CD4-positive, alpha-beta T cell treated with Interleukin-12 subunit alpha and Interleukin-12 subunit beta, for 1 hour (primary cell): ENCODE measurements around the gene ABCC4.

Experiments
- DNase-seq: peaks from one replicate; pipeline ENCODE4 v3.0.0-alpha.2; 2020

Gene ABCC4

GRCh38 chr13:95099541-95099940 lies 201.7 kb downstream of the ABCC4 start:
- DNase-seq, result no peak

DNA sequence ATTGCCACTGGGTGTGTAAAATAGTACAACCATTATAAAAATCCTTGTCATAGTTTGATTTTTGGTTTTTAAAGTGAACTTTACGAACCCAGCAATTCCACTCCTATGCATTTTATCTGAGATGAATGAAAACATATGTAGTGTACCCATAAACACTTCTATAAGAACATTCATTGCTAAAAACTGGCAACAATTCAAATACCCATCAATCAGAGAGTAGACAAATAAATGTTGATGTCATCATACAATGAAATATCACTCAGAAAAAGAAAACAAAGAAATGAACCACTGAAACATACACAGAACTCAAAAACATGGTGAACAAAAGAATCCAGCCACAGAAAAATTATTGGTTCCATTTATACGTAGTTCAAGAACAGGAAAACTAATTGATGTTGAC lies 202.3 kb downstream of the ABCC4 start:
- no peak for DNase-seq

GRCh38 chr13:95091755-95092154 lies 209.5 kb downstream of the ABCC4 start:
- DNase-seq, result no peak

DNA sequence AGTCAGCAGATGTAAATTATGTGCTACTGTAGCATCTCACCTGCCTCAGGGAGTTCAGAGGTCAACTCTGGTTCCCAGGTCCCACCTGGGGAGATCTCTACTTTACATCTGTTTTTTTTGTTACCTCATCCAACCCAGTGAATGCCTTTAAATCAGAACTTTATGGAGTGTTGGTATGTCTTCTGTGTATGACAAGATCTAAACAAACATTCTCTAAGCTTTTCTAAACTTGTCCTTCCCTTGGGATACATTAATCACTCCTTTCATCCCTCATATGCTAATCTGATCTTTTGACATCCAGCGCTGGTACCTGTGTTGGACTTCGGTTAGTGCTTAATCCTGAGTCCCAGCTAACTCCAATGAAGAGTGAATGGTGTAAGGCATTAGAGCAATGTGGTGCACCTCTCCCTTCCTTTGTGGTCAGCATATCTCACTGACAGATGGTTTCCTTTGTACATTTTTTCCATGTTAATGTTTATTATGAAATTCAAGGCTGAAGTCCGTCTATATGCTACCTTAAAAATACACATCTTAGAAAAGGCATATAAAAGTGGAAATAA lies 213.4 kb downstream of the ABCC4 start:
- no peak for DNase-seq

DNA sequence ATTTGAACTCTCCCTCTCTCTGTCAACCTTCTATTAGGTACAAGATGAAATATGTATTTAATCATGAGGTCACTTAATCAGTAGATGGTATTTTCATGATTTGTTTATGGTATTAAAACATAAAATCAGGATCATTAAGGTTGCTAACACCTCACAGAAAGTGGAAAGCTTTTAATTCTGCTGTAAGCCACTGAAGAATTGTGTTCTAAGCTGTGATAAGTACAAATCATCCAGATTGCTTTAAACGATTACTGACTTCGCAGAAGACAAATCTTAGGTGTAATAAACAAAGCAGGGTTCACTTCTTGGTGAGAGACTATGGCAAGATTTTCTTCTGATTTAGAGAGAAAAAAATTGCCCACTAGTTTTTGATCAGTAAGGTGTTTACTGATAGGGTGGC lies 214.5 kb downstream of the ABCC4 start:
- DNase-seq, result no peak

GRCh38 chr13:95083758-95084157 lies 217.5 kb downstream of the ABCC4 start:
- DNase-seq, result no peak

DNA sequence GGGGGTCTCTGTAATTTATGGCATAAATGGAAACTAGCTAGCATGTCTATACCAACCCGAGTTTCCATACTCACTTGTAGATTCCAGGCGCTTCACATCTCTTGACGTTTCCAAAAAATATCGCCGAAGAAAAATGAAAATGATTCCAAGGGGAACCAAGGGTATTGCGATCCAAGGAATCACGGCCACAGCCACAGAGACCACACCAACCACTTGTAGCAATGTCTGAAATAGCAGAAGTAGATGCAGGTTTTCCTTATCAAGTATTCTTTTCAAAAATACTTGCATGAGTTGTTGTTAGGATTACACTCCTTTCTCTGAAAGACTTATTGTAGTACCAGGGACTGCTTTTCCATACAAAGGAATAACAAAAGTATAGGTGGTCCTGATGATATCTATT lies 218.2 kb downstream of the ABCC4 start:
- no peak for DNase-seq

DNA sequence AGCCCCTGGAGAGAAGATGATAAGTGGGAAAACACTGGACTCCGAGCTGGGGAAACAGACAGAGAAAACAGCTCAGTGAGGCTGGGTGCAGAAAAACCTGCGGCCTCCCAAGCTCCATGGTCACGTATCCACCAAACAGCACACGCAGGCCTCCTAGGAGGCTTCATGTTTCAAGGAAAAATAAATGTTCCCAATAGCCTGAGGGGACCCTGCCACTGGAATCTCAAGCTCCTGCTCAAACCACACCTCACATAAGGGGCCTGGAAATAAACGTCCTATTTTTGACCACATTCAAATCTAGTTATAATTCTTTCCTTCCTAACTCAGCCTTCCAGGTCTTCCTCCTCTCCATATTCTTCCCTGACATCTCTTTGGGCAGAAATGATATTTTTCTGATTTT lies 225.7 kb downstream of the ABCC4 start:
- DNase-seq, result no peak

- DNase-seq, result no peak
Measured at GRCh38 chr13:95074820-95075219, 226.4 kb downstream of the ABCC4 start.

GRCh38 chr13:95073747-95074311 lies 227.4 kb downstream of the ABCC4 start:
- no peak for DNase-seq

DNA sequence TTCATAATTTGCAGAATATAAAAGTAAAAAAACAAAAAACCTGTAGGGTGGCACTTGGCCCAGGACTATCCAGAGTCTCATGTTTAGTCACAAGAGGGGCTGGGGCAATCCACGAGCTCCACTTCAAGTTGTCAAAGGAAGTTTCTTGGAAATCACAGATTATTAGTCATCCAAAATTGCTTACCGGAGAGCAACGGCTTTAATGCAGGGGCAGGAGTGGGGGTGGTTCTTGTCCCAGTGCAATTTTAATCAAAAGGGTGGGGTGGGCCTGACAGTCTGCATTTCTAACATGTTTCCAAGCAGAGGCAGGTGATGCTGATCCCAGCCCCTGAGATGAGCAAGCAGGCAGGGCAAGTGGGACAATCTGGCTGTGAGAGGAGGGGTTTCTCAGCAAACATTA lies 233.9 kb downstream of the ABCC4 start:
- DNase-seq, result no peak

GRCh38 chr13:95060014-95060519 lies 241.2 kb downstream of the ABCC4 start:
- no peak for DNase-seq

DNA sequence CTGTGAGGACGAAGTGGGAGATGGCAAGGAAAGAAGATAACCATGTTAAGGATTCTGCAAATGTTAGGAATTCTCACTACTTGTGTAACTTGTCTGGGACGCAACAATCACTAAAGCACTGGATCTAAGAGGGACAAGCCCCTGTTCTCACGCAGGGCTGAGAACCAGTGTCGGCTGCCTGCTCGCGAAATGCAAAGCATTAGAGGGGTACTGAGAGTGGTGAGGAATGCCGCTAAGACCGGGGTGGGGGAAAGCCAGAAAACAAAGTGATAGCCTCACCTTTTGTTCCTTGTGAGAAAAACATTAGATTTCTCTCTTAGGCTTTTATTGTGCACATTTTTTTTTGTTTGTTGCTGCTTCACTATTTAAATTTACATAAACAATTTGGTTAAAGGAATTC lies 241.9 kb downstream of the ABCC4 start:
- DNase-seq, result no peak

GRCh38 chr13:95058680-95059079 lies 242.6 kb downstream of the ABCC4 start:
- no peak for DNase-seq

DNA sequence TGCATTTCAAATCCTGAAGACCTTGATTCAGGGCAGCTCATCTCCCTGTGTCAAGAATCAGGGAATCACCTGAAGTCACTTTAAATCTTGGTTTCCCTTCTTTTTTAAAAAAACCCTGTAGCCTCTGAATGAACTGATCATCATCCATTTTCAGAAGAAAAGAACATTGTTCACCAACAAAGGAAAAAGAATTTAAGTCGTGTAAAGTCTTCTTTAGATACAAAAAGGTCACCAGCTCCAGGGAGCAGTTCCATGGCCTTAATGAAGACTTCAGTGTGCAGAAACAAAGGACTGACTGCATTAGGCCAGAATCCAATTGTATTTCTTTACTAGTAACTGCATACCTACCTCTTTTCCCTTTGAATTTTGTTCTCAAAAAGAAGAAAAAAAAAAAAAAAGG lies 245.0 kb downstream of the ABCC4 start:
- no peak for DNase-seq

DNA sequence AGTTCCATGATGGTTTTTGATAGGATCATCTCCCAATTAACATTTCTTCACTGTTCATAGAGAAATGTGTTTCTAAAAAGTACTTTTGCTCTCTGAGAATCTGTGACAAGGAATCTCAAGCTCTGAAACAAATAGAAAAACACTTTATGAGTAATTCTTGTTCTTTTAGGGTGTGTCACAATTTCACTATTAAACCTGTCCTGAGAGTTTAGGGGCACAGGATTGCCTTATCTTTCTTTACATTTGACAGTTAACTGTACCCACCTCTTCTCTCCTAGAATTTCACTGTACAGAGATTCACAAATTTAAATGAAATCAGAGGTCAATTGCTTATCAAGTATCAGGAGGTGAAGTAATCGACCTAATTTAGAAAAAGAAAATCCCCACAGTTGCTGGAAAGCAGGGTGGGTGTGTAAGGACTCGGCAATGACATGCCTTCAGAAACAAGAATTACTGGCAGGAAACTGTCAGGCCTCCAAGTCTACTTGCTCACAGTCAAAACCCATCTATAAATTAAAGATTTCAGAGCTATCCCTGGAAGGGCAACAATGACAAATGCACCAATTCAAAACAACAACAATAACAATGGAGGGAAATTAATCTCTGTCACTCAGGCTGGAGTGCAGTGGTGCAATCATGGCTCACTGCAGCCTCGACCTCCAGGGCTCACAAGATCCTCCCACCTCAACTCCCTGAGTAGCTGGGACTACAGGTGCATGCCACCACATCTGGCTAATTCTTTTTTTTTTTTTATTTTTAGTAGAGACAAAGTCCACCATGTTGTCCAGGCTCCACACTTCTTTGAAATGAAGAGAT lies 250.2 kb downstream of the ABCC4 start:
- no peak for DNase-seq

DNA sequence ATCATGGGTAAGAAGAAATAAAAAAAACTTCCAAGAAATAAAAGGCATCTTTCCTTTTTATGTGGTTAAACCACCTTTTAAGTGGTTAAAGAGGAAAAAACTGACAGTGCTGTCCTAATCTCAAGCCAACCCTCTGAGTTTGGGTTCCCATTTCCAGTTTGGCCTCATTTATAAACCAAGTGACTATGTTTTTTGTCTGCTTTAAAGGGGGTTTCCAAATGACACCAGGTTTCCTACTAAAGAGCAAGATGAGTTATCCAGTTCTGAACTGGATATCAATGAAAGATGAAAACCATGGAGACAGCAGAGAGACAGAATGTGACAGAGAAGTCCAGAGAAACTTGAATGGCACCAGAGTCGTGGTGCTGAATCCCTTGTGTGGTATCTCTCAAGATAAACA lies 251.5 kb downstream of the ABCC4 start:
- DNase-seq, result no peak

DNA sequence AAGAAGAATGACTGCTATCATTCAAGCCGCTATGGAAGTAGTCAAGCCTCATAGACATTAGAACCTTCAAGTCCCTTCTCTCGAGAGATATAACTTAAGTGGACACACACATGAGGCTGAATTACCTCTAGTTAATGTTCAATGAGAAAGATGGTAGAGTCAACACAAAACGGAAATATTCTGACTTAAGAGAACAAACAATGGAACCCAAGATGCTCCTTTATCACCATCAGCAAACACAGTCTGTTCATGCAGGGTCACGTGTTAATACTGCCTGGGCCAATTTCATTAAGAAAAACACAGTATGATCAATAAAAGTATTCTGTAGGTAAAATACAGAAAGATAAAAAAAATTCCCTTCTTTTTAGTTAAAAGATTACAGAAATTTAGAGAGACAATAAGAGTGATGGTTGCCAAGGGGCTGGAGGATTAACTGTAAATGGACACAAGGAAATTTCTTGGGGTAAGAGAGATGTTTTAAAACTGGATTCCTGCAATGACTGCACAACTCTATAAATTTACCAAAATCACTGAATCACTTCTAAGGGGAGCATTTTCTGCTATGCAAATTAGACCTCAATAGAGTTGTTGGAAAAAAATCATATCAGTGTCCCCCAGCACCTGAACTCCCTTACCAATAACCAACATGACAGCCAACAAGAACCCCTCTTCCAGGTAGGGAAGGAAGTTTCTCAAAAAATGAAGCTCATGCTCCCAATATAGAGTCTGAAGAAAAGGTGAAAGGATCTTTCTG lies 256.6 kb downstream of the ABCC4 start:
- no peak for DNase-seq

- DNase-seq, result no peak
Measured at GRCh38 chr13:95039415-95039814, 261.8 kb downstream of the ABCC4 start.

DNA sequence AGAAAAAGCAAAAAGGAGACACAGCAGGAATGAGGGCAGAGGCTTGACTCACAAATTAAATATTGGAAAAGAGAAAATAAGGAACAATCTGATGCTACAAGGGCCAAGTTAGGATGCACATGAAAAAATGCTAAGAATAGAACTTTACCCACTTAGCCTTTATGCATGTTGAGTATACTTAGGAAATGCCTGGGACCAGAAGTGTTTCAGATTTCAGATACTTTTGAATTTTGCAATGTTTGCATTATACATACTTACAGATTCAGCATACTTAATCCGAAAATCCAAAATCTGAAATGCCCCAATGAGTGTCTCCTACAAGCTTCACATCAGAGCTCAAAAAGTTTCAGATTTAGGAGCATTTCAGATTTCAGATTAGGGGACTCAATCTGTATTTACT lies 262.3 kb downstream of the ABCC4 start:
- no peak for DNase-seq

GRCh38 chr13:95035311-95036109 lies 265.7 kb downstream of the ABCC4 start:
- no peak for DNase-seq

DNA sequence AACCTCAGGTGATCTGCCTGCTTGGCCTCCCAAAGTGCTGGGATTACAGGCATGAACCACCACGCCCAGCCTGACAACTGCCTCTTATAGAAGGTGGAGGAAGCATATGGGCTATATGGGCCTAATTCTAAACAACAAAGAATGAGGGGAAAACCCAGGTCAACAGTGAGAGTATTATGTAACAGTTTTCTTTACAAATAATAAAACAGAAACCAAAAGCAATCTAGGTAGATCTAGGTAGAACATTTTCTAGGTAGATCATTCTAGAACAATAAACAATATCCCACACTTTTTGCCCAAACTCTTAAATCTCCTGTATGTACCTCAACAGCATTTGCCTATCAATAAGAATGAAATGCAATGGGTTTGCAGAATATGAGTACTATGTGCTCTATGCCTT lies 267.4 kb downstream of the ABCC4 start:
- DNase-seq, result no peak

DNA sequence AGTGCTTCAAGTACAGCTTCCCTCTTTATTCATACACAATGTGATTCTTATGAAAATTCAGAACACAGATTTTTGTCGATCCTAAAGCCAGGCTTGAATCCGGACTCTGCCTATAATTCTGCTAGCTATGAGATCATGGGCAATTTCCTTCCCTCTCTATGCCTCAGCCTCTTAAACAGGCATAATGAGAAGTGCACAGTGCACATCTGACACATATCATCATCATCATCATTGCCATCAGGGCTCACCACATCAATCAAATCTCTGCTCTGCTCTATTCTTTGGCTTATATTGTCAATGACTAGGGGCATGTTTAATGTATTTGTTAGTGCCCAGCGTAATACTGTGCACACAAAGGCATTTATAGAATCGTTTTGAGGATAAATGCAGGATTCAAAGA lies 269.1 kb downstream of the ABCC4 start:
- DNase-seq, result no peak
